CD4-positive, alpha-beta T cell treated with Interleukin-6 at 100 ng/mL for 8 hours (primary cell): ENCODE measurements around the gene TRIM9.
"Not testable (repeated sequence)": the region's sequence is repeated elsewhere in the genome, so short reads cannot be mapped to it uniquely, and the experiment has no call there.

Source experiments
- DNase-seq: peaks from one replicate; pipeline ENCODE4 v3.0.0-alpha.2; 2020; ENCODE audit warnings: mixed read lengths, low spot score

The TRIM9 gene

GRCh38 chr14:50963919-50964318 lies 131.0 kb downstream of the TRIM9 start:
- no peak for DNase-seq

GRCh38 chr14:50961605-50962221 lies 133.2 kb downstream of the TRIM9 start:
- DNase-seq = no peak

DNA sequence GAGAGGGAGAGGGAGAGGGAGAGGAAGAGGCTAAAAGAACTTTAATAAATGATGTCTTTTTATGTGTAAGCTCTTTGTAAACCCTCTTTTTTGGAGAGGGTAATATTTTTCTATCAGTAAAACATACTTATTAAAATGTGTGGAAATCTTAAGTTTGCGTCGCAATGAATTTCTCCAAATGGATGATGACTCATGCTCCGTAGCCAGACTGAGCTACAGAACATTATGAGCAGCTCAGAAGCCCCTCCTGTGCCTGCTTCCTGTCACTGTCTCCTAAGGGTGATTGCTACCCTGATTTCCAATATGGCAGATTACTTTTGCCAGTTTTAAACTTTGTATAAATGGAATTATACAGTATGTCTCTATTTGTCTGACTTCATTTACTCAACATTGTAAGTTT lies 137.6 kb downstream of the TRIM9 start:
- no peak for DNase-seq

- DNase-seq = not testable (repeated sequence)
These were observed 138.5 kb downstream of the TRIM9 start for GRCh38 chr14:50956421-50956820.

DNA sequence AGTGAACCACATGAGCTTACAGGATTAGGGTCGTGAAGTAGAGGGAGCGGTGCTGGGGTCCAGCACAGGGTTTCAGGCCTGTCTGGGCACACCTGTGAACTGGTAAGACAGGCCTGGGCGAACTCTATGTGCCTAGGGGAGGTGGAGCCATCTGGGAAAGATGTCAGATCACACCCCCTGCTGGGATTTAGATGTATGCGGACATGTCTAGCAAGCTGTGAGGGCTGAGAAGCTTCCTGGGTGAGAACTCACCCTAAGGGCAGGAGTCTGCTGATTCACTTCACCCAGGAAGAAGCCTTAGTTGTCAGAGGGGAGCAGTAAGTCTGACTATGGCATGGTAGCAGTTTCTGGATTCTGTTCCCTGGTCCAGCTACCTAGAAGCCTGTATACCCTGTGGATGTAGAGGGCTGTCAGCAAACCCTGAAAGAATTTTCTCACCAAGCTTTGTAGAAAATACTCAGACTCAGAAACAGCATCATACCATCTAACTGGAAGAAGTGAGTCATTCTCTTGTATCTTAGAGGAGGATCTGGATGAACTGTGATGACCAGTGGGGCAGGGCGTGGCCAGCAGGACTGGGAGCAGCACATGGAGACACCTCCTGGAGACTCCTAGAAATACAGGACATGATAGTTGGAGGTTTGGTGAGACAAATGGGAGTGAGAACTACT lies 139.4 kb downstream of the TRIM9 start:
- no peak for DNase-seq

- DNase-seq = no peak
These were observed 140.0 kb downstream of the TRIM9 start for GRCh38 chr14:50954811-50955372.

DNA sequence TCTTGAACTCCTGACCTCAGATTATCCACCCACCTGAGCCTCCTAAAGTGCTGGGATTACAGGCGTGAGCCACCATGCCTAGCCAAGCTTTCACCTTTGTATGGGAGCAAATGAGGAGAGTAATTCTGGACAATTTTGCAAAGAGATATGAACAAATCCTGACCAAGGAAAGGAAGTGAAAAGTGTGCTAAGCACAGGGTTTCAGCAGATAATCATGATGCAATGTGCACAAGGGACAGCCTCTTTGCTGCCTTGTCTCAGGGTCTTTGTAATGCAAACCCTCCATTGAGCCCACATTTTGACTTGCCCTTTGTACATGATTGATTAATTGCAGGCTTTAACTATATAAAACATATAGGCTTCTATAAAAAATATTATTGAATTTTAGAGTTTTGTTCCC lies 141.4 kb downstream of the TRIM9 start:
- DNase-seq = no peak

GRCh38 chr14:50951032-50951431 lies 143.9 kb downstream of the TRIM9 start:
- no peak for DNase-seq

- DNase-seq = no peak
These were observed 146.7 kb downstream of the TRIM9 start for GRCh38 chr14:50948205-50948604.

DNA sequence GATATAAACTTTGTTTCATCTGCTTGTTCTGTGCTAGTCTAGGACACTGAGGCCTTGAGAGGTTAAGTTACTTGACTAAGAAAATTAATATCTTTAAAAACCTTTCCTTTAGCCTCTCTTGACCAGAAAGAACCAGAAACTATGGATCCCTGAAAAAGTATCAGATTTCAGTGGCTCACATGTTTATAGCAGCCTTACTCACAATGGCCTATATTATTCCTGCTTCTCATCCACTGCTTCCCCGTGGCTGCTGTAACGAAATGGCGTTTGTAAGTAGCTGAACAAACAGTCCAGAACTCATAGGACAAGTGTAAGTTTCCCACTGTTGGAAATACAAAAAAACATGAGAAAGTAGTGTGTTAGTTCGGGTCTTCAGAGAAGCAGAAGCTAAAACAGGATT lies 147.5 kb downstream of the TRIM9 start:
- no peak for DNase-seq

DNA sequence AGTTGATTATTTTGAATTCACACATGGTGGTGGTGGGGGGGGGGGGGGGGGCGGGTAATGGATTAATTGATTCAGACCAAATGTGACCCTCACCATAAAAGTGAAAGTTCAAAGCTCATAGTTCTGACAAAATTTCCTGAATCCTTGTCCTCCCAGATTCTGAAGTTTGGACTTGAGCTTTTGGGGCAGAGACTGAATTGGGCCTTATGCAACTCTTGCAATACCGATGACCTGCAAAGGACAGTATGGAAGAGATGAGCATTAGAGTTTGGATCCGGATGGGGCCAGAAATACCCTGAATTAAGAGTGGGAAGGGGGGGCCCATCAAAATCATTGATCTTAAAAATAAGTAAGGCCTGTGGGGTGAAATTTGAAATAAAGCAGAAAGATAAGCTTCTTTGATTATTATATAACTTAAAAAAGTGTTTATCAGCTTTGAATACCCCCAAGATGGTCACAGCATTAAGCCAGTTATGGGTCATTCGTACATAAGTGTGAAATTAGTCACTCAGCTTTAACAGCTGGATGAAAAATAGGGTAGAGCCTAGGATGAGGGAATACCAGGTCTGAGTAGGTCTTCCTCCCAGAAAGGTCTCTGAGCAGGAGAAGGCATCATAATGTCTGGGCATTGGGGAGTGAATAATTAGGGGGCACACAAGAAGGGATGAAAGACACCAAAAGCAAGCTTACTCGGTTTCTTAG lies 148.5 kb downstream of the TRIM9 start:
- DNase-seq = no peak

GRCh38 chr14:50944647-50945413 lies 150.1 kb downstream of the TRIM9 start:
- DNase-seq = no peak

- DNase-seq = no peak
These were observed 150.8 kb downstream of the TRIM9 start, which contains the start of gene PYGL for GRCh38 chr14:50943943-50944646. TSS of gene PYGL (minus strand) at chr14:50944483. CDS start at chr14:50944403, 80 bp downstream.

- no peak for DNase-seq
These were observed 151.5 kb downstream of the TRIM9 start for GRCh38 chr14:50943261-50943942.

- not testable (repeated sequence) for DNase-seq
These were observed 153.3 kb downstream of the TRIM9 start for GRCh38 chr14:50941638-50942037.

DNA sequence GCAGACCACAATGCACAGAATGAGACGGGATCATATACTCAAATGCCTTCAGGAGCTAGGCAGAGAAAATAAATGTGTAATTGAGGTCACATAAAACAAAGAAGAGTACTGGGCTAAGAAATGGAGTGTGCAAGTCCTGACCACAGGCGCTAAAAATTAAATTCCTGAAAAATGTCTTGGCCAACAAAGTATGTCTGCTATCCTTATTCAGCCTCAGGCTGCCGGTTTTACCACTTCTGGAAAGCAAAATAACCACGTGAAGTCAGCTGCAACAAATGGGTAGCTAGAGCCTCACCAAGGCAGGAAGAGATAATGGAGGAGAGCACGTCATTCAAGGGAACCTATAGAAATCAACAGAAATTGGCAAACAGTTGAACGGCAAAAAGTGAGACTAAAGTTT lies 153.8 kb downstream of the TRIM9 start:
- no peak for DNase-seq

GRCh38 chr14:50937800-50938199 lies 157.1 kb downstream of the TRIM9 start:
- no peak for DNase-seq

DNA sequence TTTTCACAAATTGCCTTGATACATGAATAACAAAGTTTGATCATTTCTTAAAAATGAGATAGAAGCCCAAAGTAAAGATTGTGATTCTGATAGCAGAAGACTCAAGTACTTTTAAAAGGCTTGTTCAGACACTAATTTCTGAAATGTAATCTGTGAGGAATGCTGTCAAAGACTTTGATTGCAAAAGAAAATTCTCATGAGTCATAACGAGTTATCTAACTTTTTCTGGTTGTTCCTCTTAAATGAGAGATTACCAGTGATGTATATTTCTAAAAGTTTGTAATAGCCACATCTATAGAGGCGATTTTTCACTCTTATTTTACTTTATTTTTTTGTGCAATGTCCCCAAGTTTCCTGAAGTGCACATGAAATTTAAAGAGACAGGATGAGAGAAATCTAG lies 157.6 kb downstream of the TRIM9 start:
- no peak for DNase-seq

DNA sequence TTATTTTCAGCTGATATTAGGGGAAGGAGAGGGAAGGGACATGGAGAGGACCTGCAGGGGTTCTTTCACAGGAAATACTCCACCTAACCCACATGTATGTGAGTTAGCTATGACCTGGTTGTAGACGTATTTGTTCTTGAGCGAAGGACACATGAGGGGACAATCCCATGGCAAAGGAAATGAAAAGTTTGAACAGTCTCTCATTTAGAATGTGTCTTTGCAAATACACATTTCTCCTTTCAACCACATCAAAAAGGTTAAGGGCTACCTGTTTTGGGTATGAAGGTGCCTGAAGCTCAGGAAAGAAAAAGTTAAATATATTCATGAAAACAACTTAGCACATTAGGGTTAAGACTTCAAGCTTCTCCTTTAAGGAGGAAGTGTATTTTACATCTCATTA lies 158.0 kb downstream of the TRIM9 start:
- DNase-seq = no peak

DNA sequence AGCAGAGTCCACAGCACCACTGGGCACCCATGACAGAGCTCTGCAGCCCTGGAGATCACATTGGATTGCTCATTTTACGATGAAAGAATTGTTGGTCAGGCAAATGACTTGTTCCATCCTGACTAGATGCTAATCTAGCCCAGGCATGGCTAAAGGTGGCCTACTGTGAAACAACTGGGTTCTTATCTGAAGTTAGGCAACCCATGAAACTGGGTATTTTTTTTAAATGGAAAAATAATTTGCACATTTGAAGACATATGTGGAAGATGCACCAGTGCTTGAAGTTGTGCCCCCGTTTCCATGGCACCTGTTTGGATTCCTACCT lies 158.9 kb downstream of the TRIM9 start:
- no peak for DNase-seq
